Measurements from ENCODE around the gene CFAP57. TPM values are rescaled to one million over a fixed set of nuclear protein-coding genes. Genes with fewer than 3 reads are reported as not detected.
A peak's percentile ranks its signal among the peaks of the same experiment; 100 is the strongest.

Gene CFAP57
- total and polyA plus RNA-seq, 2 of the 13 experiments (the other 11 are each of a cell fraction or from before 2014, with no cell fraction given): 0.01 TPM; not detected in 1

DNA sequence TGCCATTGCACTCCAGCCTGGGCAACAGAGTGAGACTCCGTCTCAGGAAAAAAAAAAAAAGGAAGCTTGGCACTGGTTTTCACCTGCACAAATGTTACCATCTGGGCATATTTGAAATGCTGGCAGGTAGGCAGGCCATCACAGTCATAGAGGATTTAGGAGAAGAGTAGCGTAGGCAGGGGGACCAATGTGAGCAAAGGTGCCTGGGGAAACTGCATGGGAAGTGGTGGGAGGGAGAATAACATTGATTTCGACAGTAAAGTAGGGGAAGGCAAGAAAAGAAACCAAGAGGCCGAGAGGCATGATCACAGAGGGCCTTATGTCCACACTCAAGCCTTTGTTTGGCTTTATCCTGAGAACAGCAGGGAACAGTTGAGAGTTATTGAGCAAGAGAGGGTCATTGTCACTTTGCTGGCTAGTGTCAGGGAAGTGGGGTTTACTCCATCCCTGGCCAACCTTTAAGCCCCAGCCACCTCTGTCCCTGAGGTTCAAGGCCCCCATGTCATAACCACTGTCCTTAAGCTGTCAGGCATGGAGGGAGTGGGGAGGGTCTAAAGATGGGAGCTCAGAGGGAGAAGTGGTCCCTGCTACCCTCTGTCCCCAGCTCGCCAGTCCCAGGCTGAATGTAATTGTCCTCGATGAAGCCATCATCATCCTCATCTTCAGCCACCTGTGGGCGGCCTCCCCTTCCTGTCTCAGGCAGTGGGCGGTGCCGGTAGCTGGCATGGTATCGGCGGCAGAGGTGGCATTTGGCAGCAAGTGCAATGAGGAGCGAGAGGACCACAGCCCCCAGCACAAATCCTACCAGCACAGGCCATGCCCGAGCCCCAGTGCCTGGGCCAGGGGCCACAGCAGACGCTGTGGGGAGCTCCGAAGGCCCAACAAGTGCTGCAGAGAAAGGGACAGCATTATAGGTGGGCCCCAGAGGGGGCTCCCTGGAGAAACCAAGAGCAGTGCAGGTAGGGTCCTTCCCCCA, 110.4 kb downstream of the CFAP57 start (continued):
- TF ChIP-seq, protein P1, sequence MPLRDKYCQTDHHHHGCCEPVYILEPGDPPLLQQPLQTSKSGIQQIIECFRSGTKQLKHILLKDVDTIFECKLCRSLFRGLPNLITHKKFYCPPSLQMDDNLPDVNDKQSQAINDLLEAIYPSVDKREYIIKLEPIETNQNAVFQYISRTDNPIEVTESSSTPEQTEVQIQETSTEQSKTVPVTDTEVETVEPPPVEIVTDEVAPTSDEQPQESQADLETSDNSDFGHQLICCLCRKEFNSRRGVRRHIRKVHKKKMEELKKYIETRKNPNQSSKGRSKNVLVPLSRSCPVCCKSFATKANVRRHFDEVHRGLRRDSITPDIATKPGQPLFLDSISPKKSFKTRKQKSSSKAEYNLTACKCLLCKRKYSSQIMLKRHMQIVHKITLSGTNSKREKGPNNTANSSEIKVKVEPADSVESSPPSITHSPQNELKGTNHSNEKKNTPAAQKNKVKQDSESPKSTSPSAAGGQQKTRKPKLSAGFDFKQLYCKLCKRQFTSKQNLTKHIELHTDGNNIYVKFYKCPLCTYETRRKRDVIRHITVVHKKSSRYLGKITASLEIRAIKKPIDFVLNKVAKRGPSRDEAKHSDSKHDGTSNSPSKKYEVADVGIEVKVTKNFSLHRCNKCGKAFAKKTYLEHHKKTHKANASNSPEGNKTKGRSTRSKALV (CRISPR knock-in tag; IDR thresholded peaks at IDR 0.05): no peak
- TF ChIP-seq ZNF292 (CRISPR knock-in tag; IDR thresholded peaks at IDR 0.05; ENCODE audit: borderline replicate concordance, low read depth) (peak; percentile 78; the same call in 1 of the 2 replicates), KDM4B (CRISPR knock-in tag; IDR thresholded peaks at IDR 0.05) (0 out of 2 replicates have a peak, but pooled peaks have one; percentile 46), CBX1 (IDR thresholded peaks at IDR 0.05; ENCODE audit: low read depth) (no peak), HNF4A (CRISPR knock-in tag; IDR thresholded peaks at IDR 0.05) (peak; percentile 87), SMAD3 (CRISPR knock-in tag; IDR thresholded peaks at IDR 0.05) (0 out of 2 replicates have a peak, but pooled peaks have one; percentile 36), MED8 (CRISPR knock-in tag; IDR thresholded peaks at IDR 0.05; ENCODE audit: insufficient replicate concordance) (peak; percentile 24), CREM (IDR thresholded peaks at IDR 0.05) (peak; percentile 37; the same call in 1 of the 2 replicates), CREM (CRISPR knock-in tag; IDR thresholded peaks at IDR 0.05) (no peak), SAP130 (CRISPR knock-in tag; IDR thresholded peaks at IDR 0.05; ENCODE audit: low read depth) (peak; percentile 78), DMAP1 (CRISPR knock-in tag; IDR thresholded peaks at IDR 0.05) (0 out of 2 replicates have a peak, but pooled peaks have one; percentile 37), GFI1 (CRISPR knock-in tag; IDR thresholded peaks at IDR 0.05; ENCODE audit: borderline replicate concordance) (peak; percentile 25; the same call in 1 of the 2 replicates), HNF4G (IDR thresholded peaks at IDR 0.05; ENCODE audit: borderline replicate concordance, low read depth, low read length) (peak; percentile 66), HNF4G (CRISPR knock-in tag; IDR thresholded peaks at IDR 0.05; ENCODE audit: borderline replicate concordance, low read depth) (0 out of 2 replicates have a peak, but pooled peaks have one; percentile 55), ZNF460 (CRISPR knock-in tag; IDR thresholded peaks at IDR 0.05; ENCODE audit: borderline replicate concordance) (no peak; the same call in 1 of the 2 replicates)
- TF ChIP-seq, protein P2, sequence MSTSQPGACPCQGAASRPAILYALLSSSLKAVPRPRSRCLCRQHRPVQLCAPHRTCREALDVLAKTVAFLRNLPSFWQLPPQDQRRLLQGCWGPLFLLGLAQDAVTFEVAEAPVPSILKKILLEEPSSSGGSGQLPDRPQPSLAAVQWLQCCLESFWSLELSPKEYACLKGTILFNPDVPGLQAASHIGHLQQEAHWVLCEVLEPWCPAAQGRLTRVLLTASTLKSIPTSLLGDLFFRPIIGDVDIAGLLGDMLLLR (CRISPR knock-in tag; IDR thresholded peaks at IDR 0.05): peak; percentile 50; the same call in 1 of the 2 replicates
- TF ChIP-seq, protein P3, sequence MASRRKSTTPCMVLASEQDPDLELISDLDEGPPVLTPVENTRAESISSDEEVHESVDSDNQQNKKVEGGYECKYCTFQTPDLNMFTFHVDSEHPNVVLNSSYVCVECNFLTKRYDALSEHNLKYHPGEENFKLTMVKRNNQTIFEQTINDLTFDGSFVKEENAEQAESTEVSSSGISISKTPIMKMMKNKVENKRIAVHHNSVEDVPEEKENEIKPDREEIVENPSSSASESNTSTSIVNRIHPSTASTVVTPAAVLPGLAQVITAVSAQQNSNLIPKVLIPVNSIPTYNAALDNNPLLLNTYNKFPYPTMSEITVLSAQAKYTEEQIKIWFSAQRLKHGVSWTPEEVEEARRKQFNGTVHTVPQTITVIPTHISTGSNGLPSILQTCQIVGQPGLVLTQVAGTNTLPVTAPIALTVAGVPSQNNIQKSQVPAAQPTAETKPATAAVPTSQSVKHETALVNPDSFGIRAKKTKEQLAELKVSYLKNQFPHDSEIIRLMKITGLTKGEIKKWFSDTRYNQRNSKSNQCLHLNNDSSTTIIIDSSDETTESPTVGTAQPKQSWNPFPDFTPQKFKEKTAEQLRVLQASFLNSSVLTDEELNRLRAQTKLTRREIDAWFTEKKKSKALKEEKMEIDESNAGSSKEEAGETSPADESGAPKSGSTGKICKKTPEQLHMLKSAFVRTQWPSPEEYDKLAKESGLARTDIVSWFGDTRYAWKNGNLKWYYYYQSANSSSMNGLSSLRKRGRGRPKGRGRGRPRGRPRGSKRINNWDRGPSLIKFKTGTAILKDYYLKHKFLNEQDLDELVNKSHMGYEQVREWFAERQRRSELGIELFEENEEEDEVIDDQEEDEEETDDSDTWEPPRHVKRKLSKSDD (CRISPR knock-in tag; IDR thresholded peaks at IDR 0.05; ENCODE audit: low read depth): peak; percentile 62; the same call in 1 of the 2 replicates
- TF ChIP-seq, protein P4, sequence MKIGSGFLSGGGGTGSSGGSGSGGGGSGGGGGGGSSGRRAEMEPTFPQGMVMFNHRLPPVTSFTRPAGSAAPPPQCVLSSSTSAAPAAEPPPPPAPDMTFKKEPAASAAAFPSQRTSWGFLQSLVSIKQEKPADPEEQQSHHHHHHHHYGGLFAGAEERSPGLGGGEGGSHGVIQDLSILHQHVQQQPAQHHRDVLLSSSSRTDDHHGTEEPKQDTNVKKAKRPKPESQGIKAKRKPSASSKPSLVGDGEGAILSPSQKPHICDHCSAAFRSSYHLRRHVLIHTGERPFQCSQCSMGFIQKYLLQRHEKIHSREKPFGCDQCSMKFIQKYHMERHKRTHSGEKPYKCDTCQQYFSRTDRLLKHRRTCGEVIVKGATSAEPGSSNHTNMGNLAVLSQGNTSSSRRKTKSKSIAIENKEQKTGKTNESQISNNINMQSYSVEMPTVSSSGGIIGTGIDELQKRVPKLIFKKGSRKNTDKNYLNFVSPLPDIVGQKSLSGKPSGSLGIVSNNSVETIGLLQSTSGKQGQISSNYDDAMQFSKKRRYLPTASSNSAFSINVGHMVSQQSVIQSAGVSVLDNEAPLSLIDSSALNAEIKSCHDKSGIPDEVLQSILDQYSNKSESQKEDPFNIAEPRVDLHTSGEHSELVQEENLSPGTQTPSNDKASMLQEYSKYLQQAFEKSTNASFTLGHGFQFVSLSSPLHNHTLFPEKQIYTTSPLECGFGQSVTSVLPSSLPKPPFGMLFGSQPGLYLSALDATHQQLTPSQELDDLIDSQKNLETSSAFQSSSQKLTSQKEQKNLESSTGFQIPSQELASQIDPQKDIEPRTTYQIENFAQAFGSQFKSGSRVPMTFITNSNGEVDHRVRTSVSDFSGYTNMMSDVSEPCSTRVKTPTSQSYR (CRISPR knock-in tag; IDR thresholded peaks at IDR 0.05; ENCODE audit: borderline replicate concordance): peak; percentile 56; the same call in 1 of the 2 replicates
